Endothelial cell (in vitro differentiated cells): Measurements from ENCODE around the gene FAM222A. TPM values are rescaled to one million over a fixed set of nuclear protein-coding genes. Genes with fewer than 3 reads are reported as not detected.

Experiments
- DNase-seq: peaks from one replicate; pipeline ENCODE4 v3.0.0; 2021; ENCODE audit warnings: low spot score
- H3K27ac Mint-ChIP-seq: one replicate; pipeline ENCODE4 v1.8.0; 2021; ENCODE audit warnings: mixed read lengths, inconsistent platforms; ENCODE audit not compliant: unreplicated experiment
- H3K27me3 Mint-ChIP-seq: one replicate; pipeline ENCODE4 v1.8.0; 2021; ENCODE audit warnings: mild to moderate bottlenecking, moderate library complexity, mixed read lengths, inconsistent platforms; ENCODE audit not compliant: unreplicated experiment
- H3K36me3 Mint-ChIP-seq: one replicate; pipeline ENCODE4 v1.8.0; 2021; ENCODE audit warnings: mild to moderate bottlenecking, low read depth, mixed read lengths, inconsistent platforms; ENCODE audit not compliant: unreplicated experiment
- H3K4me1 Mint-ChIP-seq: one replicate; pipeline ENCODE4 v1.8.0; 2021; ENCODE audit warnings: mild to moderate bottlenecking, mixed read lengths, inconsistent platforms; ENCODE audit not compliant: unreplicated experiment
- H3K4me3 Mint-ChIP-seq: one replicate; pipeline ENCODE4 v1.8.0; 2021; ENCODE audit warnings: mild to moderate bottlenecking, mixed read lengths, inconsistent platforms; ENCODE audit not compliant: unreplicated experiment
- H3K9me3 Mint-ChIP-seq: one replicate; pipeline ENCODE4 v1.8.0; 2021; ENCODE audit warnings: mixed read lengths, inconsistent platforms; ENCODE audit not compliant: unreplicated experiment
- CTCF ChIP-seq: fragments of 200-600 bp; sonication (generic); IDR thresholded peaks from one replicate; pipeline ENCODE4 v1.5.0; 2021; ENCODE audit warnings: antibody characterized with exemption; ENCODE audit not compliant: unreplicated experiment
- total RNA-seq: library from RNA; stranded (reverse); fragmentation: NEBNext Ultra II Directional; extraction: Animal tissue kit (Norgen Biotek cat#: 25700); gene quantifications from one replicate; pipeline ENCODE4 v1.2.1, GENCODE V29; 2021; ENCODE audit not compliant: unreplicated experiment

The FAM222A gene
- total RNA-seq, 1 donor from 2014 or later: 14.2 TPM

GRCh38 chr12:109727039-109727723, 13.6 kb downstream of the FAM222A start:
- H3K36me3 Mint-ChIP-seq: no peaks in the 10 kb centered on the region
- peaks cover 20% of the 10 kb centered on the region for H3K4me1 Mint-ChIP-seq
- no peak for DNase-seq
- H3K27ac Mint-ChIP-seq: no peak overlapping the region
- no peak overlapping the region for H3K4me3 Mint-ChIP-seq
- no peak for TF ChIP-seq CTCF
- peaks cover 8% of the 10 kb centered on the region for H3K27me3 Mint-ChIP-seq
- no peaks in the 10 kb centered on the region for H3K9me3 Mint-ChIP-seq

- Mint-ChIP-seq H3K27me3 (peaks cover 5% of the 10 kb centered on the region), H3K4me1 (peaks cover 25% of the 10 kb centered on the region), H3K4me3 (no peak overlapping the region), H3K27ac (no peak overlapping the region), H3K36me3 (no peaks in the 10 kb centered on the region), H3K9me3 (no peaks in the 10 kb centered on the region)
- no peak for DNase-seq
- no peak for TF ChIP-seq CTCF
Measured at GRCh38 chr12:109727746-109728726, 14.4 kb downstream of the FAM222A start.

GRCh38 chr12:109728921-109729320, 15.3 kb downstream of the FAM222A start:
- H3K4me3 Mint-ChIP-seq: no peak overlapping the region
- no peaks in the 10 kb centered on the region for H3K36me3 Mint-ChIP-seq
- H3K27ac Mint-ChIP-seq: no peak overlapping the region
- H3K4me1 Mint-ChIP-seq: peaks cover 27% of the 10 kb centered on the region
- no peak for DNase-seq
- peaks cover 5% of the 10 kb centered on the region for H3K27me3 Mint-ChIP-seq
- H3K9me3 Mint-ChIP-seq: no peaks in the 10 kb centered on the region
- no peak for TF ChIP-seq CTCF

- no peak overlapping the region for H3K27ac Mint-ChIP-seq
- H3K27me3 Mint-ChIP-seq: peaks cover 5% of the 10 kb centered on the region
- no peak for DNase-seq
- no peaks in the 10 kb centered on the region for H3K9me3 Mint-ChIP-seq
- peaks cover 28% of the 10 kb centered on the region for H3K4me1 Mint-ChIP-seq
- TF ChIP-seq CTCF: no peak
- no peak overlapping the region for H3K4me3 Mint-ChIP-seq
- H3K36me3 Mint-ChIP-seq: no peaks in the 10 kb centered on the region
Measured at GRCh38 chr12:109729371-109729781, 15.8 kb downstream of the FAM222A start.
